Fibroblast of upper back skin (primary cell): ENCODE measurements around the gene INTS7.
"Not testable (repeated sequence)": the region's sequence is repeated elsewhere in the genome, so short reads cannot be mapped to it uniquely, and the experiment has no call there.

Experiments used
- DNase-seq: peaks from one replicate; pipeline ENCODE4 v3.0.0-alpha.2; 2013

The INTS7 gene

DNA sequence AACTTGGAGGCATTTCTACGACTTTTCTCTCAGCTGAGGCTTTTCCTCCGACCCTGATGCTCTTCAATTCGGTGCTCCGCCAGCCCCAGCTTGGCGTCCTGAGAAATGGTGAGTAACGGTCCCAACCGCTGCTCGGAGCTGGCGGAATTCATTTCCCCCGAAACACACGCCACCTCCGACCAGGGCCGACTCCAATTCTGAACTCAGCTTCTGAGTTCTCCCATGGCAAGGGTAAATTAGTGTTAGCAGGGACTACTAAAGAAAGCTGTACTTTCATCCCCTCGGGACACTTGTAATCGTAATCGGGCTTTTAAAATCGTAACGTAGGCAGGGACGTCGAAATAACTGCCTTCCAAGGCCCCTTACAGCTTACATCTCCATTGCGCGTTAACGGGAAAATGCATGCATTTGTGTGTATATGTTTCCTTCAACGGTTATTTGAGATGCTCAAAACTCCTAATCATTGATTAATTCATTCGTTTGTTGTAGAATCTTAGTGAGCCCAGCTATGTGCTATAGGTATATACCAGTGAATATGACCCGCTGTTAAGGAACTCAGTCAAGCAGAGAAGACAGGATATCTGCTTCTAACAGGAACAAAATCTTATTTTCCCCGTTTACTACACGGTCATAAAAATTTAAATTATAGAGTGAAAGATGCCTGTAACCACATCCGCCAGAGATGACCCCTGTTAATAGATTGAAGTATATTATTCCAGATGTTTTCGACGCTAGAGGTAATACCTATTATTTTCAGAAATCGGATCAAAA is 663 bp upstream of the INTS7 start:
- no peak for DNase-seq

DNA sequence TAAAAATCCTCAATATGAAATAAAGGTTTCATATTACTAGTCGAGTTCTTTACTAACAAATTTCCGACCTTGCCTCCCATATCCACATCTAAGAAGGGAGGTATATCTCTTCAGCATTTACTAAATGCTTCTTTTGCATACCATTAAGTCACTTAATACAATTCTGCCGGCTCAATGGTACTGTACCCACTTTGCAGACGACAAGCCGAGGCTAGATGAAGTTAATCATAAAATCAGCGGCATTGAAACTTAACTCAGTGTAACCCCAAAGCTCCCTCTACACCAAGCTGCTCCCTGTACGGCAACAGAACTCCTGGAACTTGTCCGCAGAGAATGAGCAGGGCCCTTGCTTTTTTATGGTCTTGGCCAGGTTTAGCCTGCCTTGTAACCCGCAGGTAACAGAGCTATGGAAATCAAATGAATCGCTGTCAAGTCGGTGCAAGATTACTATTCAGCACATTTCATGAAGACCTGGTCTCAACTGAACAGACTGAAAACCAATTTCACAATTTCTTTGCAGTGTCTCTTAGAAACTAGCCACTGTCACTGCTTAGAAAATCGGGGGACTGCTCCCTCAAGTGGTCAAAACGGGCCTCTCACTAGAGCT is 738 bp downstream of the INTS7 start:
- no peak for DNase-seq

DNA sequence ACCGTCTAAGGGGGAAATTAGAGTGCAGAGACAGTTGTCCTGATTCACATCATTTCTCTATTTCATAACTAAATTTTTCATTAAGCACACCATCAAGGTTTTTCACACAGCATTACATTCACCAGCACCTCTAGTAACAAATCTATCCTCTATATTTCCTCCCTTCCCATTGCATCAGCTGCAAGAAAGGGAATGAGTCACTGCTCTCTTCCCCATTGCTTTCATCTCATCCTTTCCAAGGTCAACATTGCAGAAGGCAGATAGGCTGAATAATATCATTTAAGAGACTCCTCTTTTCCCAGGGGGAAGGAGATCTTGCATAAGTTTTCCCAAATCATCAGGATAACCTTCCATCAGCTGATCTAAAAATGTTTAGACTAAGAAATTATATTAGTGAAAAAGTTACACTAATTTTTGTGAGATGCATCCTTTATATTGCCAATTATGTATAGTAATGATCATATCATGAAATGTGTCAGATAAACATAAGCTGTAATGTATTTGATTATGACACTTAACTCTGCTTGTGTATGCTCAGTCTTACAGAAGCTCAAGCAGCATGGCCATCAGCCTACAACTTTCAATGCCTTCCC is 4.3 kb downstream of the INTS7 start:
- DNase-seq = peak; percentile 94

DNA sequence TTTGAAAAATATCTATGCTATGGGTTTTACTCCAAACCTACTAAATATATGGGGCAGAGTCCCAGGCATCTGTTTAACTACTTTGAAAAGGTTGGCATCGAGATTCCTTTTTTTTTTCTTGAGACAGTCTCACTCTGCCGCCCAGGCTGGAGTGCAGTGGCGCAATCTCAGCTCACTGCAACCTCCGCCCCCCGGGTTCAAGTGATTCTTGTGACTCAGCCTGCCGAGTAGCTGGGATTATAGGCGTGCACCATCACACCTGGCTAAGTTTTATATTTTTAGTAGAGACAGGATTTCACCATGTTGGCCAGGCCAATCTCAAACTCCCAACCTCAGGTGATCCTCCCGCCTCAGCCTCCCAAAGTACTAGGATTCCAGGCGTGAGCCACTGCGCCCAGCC is 7.6 kb downstream of the INTS7 start:
- not testable (repeated sequence) for DNase-seq

DNA sequence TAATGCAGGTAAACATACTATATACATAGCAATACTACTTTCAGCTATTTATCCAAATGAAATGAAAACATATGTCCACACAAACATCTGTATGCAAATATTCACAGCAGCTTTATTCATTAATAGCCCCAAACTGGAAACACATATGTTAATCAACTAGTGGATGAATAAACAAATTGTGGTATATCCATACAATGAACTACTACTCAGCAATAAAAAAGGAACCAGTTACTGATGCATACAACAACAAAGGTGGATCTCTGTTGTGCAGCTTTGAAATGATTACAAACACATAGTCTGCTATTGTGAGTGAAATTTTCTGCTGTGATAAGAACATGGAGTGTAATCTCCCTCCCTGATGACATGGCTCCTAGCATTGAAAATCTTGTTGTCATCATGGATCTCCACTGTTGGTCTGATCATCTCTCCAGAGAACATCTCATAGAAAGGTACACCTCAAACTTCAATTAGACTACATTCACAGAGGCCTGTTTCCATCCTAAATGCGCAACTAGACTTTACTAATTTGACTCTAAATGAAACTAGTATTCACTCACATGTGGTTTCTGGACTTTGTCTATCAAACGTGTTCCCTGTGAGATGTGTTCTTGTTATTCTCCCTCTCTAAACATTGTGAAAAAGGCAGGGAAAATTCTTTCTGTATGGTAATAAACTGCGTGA is 10.7 kb downstream of the INTS7 start:
- no peak for DNase-seq

DNA sequence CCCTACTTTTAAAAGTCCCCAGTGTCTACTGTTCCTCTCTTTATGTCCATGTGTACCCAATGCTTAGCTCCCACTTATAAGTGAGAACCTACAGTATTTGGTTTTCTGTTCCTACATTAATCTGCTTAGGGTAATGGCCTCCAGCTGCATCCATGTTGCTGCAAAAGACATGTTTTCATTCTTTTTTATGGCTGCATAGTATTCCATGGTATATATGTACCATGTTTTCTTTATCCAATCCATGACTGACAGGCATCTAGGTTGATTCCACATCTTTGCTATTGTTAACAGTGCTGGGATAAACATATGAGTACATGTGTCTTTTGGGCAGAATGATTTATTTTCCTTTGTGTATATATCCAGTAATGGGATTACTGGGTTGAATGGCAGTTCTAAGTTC is 12.4 kb downstream of the INTS7 start:
- DNase-seq = not testable (repeated sequence)

DNA sequence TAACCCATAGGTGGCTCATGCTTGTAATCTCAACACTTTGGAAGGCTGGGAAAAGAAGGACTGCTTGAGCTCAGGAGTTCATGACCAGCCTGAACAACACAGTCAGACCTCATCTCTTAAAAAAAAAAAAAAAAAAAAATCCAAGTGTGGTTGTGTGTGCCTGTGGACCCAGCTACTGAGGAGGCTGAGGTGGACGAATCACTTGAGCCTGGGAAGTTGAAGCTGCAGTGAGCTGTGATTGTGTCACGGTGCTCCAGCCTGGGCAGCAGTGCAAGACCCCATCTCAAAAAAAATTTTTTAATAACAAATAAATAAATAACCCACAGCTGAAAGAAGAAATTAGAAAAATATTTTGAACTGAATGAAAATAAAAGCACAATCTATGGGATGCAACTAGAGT is 13.8 kb downstream of the INTS7 start:
- no peak for DNase-seq

DNA sequence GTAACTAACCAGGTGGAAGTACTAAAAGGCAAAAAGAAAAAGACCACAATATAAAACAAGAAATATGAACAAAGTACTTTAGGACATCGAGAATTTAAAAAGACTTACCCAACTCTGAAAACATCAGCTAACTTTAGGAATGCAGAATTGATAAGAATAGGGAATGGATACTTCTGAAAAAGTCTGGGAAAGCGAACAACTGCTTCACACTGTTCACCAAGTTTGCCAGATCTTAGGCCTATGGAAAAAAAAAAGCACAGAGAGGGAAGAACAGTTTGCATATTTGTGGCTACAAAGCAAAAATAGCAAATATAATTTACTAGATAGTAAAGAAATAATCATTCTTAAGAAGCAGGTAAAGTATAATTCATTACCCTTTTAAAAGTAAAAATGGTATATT is 14.4 kb downstream of the INTS7 start:
- no peak for DNase-seq

DNA sequence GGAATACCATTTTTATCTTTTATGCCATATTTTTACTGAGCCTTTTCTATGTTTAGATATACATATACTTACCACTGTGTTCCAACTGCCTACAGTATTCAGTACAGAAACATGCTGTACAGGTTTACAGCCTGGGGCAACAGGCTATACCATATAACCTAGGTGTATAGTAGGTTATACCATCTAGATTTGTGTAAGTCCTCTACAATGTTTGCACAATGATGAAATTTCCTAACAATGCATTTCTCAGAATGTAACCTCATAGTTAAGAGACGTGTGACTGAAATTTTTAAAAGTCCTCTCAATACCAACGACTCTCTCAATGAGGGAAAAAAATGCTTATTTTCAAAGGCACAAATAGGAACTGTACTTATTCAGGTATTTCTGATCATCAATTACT is 21.7 kb downstream of the INTS7 start:
- no peak for DNase-seq

DNA sequence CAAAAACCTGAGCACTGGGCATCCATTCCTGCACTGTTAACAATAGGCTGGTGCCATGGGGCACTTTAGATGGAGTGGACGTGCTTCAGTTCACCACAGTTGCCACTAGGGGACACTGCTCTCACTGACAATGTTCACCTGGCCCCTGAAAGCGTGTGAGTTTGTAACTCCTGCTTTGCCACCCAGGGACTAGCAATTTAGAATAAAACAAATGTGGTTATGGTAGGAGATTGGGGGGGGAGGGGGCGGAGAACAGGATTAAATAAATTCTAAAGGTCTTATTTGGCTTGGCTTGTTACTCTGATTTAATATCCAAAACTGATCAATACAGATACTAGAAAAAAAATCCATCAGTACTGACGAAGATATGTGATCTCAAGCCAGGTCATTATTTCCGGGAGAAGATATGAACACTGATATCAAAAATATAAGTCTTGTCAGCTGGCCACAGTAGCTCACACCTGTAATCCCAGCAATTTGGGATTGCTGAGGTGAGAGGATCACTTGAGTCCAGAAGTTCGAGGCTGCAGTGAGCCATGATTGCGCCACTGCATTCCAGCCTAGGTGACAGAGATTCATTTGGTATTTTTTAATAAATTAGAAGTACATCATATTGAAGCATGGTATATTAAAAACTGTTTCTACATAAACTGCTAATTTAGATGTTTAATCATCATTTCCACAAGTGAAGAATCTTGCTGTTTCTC is 23.2 kb downstream of the INTS7 start:
- peak; percentile 68 for DNase-seq

DNA sequence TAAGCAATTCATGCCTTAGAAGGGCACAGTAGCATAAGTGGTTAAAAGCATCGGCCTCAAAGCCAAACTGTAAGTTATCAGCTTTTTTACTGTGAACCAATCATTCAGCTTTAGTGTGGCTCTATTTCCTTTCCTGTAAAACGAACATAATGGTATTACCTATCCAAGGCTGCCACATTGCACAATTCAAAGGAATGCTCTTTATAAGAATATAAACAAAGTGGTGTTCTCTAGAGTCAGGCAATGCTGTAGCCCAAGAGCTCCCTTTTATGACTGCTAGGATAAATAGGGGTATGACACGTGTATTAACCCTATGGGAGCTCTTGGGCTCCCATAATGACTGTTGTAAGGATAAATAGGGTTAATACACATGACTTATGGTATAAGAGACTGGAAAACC is 25.4 kb downstream of the INTS7 start:
- DNase-seq = no peak

DNA sequence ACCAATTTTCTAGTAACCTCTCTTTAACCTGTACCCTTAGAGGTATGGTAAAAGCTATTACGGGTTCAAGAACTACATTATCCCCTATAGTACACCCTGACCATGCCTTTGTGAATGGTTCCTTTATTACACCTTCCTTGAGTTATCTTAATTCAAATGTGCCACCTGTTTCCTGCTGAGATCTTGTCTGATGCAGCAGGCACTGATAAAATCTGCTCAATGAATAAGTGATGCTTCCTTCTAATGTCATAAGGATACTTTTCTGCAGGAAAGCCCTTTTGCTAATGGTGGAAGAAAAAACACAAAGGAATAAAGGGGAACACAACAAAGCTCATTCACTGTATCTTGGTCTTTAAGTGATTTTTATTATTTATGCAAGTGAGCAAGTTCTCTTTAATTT is 25.8 kb downstream of the INTS7 start:
- DNase-seq = no peak

DNA sequence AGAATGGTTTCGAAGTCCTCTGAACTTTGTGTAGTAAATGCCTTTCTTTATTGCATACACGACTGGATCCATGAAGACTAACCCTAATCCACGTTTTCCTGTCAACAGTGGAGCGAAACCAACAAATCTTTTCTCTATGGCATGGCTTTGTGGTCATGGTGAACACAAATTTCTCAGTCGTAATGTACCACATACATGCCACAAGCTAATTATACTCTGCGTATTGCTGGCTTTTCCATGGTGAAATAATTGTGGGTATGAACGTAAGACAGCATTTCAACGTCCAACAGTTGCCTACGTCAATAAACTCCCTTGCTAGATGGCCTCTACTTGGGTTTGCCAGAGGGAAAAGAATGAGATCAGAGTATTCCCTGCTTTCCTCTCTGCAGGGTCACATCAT is 27.5 kb downstream of the INTS7 start:
- peak; percentile 44 for DNase-seq

DNA sequence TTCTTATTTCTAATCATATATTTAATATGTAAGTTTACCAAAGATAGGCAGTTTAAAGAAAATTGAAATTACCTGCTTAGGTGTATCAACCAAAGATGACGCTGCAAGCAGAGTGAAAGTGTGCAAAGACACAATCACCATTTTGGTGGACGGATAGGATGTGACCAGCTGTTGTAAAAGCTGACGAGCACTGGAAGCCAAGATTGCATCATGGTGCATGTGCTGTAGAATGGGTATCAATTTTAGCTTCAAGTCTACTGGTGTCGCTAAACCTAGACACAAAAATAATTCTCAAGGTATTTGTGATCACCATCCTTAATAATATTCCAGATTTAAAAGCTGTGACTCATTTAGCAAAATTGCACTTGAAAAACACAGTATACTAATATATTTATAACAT is 28.2 kb downstream of the INTS7 start:
- no peak for DNase-seq

DNA sequence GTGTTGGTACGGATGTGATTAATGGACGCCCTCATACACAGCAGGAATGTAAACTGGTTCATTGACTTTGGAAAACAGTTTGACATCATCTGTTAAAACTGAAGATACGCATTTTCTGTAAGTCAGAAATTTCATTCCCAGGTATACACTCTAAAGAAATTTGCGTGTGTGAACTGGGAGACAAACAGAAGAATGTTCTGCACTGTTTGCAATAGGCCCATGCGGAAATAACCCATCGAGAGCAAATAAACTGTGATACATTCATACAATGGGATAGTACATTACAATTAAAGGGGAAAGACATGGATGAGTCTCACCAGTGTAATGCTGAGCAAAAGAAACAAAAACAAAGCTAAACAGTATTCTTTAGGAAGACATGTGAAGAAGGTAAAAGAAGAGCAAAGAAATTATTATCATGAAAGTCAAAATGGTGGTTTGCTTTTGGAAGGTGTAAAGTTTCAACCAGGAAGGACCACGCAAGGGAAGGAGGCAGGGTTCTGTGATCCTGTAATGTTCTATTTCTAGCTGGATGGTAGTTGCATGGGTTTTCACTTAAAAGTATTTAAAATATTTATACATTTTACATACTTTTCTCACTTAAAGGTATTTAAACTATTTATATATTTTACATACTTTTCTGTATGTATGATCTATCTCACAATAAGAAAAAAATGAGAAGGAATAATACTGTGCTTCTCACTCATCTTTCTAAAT is 30.3 kb downstream of the INTS7 start:
- DNase-seq = peak; percentile 23

DNA sequence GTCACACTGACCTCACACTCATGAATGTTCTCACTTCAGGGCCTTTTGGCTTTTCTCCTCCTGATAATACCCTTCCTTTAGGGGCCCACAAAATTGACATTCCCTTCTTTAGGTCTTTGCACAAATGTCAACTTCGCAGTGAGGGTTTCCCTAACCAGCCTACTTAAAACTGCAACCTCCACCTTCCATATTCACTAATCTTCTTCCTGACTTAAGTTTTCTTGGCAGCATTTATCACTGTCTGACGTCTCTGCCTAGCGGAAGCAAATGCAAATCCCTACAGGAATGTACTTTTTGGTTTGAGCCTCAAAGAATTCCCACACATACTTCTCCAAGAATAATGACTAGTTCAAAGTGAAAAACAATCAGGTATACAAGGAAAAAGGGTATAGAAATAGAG is 32.8 kb downstream of the INTS7 start:
- peak; percentile 36 for DNase-seq

DNA sequence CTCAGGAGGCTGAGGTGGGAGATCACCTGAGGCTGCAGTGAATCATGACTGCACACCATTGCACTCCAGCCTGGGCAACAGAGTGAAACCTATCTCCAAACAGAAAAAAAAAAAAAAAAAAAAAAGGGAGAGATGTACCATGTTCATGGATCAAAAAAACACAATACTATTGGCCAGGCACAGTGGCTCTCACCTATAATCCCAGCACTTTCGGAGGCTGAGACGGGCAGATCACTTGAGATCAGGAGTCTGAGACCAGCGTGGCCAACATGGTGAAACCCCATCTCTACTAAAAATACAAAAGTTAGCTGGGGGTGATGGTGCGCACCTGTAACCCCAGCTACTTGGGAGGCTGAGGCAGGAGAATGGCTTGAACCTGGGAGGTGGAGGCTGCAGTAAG is 37.9 kb downstream of the INTS7 start:
- not testable (repeated sequence) for DNase-seq

DNA sequence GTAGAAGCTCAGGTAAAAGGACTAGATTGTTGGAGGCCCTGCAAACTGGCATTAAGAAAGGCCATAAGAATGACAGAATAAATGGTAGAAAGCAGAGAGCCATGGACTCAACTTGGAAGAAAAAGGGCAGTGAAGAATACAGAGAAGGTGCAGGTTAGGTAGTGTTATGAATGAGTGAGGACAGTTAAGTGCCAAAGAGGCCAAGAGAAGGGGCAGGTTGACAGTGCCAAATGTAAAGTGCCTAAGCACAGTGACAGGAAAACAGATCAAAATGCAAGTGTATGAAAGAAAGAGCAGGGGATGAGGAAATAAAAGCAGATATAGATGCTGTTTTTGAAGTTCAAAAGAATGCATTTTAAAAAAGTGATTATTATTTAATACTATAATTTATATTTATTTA is 43.7 kb downstream of the INTS7 start:
- DNase-seq = no peak

DNA sequence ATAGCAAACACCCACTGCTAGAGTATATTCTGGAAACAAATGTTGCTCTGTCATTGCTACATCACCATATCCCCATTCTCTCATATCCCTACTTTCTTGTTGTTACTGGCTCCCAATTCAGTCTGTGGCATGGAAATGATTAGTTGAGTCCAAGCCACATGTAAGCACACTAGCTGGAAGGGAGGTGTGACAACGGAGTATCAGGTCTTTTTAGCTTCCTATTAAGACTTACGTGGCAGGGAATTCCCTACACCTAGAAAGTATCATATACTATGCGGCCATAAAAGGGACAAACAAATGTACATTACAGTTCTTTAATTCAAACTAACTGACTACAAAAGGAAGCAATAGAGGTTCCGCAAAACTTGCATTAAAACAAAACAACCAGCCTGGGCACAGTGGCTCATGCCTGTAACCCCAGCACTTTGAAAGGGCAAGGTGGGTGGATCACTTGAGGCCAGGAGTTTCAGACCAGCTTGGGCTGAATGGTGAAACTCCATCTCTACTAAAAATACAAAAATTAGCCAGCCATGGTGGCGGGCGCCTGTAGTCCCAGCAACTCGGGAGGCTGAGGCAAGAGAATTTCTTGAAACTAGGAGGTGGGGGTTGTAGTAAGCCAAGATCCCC is 48.6 kb downstream of the INTS7 start:
- no peak for DNase-seq

DNA sequence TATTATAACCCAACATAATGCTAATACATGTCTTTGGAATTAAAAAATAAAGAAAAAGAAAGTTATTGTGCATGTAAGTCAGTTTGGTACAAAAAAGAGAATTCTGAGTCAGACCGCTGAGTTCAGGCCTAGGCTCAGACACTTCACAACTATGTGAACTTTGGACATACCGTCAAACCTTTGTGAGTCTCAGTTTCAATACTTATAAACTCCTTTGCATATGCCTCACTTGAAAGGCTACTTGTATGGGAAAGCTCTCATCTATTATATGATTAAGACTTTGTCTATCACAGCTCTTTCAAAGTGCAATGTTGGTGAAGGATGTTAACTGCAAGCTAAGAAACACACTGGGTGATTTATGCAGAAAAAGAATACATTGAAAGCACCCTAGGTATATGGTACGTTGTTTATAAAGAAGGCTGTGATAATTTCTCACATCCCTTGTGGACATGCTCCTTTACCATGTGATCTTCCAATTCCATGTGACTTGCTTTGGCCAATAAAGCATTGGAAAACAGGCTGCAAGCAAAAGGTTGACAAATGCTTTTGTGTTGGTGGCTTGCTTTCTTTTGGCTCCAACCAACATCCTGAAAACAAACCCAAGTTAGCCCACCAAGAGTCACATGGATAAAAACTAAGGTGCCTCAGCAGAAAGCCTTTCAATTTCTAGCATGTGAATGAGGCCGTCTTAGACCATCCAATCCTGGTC is 49.6 kb downstream of the INTS7 start:
- no peak for DNase-seq

DNA sequence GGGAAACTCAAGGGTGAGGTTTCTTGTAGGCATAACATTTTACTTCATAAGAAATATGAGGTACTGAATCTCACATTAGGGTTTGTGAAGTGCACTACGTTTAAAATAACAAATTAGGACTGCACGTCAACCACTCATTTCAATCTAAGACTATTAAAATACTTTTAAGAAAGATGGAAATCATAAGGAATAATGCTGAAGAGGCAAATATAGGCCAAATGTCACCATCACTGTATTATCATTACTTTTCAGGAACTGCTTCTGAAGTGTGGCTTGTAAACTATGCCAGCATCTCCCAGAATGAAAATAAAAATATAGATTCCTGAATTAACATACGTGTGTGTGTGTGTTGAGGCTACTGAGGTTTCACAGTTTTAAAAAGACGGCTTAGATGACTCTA is 56.8 kb downstream of the INTS7 start:
- DNase-seq = no peak
